Fibroblast of skin of right quadriceps (primary cell): ENCODE results near the gene GNB1L.
A peak's percentile ranks its signal among the peaks of the same experiment; 100 is the strongest.

Experiments
- DNase-seq: peaks from one replicate; pipeline ENCODE4 v3.0.0-alpha.2; 2013

The GNB1L gene

DNA sequence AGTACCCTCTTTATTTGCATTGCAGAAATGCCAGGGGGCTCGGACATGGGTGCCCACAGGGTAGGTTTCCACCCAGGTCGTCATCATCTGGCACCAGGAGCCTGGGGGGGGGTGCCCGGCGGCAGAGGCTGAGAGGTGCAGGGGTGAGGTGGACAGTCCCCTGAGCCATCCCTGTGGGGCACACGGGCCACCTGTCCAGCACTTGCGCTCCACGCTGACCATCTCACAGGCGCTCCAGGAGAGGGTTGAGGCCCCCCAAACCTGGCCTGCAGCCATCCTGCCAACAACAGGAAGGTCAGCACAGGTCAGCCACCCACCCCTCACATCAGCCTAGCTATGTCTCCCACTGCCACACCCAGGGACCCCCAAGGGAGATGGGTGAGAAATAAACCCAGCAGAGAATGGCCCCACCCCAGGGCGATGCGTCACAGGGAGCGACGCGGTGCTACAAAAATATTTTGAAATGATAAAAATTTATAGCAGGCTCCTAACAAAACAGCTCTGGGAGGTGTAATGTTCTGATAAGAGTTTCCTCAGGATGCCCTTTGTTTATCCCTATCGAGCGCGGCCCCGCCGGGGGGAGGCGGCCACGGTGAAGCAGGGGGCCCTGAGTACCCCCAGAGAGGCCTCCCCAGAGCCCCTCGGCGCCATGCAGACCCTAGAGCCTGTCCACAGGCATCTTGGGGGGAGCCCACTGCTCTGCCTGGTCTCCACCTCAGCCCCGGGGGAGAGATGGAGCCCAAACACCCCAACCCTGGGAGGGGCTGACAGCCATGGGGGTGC, 21.0 kb upstream of the GNB1L start:
- no peak for DNase-seq

DNA sequence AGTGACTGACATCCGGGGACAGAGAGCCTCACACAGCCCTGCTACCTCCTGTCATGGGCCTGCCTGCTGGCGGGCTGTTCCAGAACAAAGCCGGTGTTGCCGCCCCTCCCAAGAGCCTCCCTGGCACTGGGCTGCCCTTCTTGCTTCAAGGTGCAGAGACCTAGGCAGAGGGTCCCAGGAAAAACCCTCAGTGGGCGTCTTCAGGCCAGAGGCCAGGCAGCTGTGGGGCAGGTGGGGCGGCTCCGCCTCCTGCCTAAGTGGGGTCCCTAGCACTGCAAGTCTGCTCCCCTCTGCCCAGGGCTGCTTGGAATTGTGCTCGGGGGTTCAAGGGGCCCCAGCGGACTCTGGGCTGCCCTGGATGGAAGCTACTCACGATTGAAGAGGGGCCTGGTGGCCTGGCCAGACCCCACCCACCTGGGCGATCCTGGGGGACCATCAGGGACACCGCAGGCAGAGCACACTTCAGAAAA, 20.4 kb upstream of the GNB1L start:
- no peak for DNase-seq

DNA sequence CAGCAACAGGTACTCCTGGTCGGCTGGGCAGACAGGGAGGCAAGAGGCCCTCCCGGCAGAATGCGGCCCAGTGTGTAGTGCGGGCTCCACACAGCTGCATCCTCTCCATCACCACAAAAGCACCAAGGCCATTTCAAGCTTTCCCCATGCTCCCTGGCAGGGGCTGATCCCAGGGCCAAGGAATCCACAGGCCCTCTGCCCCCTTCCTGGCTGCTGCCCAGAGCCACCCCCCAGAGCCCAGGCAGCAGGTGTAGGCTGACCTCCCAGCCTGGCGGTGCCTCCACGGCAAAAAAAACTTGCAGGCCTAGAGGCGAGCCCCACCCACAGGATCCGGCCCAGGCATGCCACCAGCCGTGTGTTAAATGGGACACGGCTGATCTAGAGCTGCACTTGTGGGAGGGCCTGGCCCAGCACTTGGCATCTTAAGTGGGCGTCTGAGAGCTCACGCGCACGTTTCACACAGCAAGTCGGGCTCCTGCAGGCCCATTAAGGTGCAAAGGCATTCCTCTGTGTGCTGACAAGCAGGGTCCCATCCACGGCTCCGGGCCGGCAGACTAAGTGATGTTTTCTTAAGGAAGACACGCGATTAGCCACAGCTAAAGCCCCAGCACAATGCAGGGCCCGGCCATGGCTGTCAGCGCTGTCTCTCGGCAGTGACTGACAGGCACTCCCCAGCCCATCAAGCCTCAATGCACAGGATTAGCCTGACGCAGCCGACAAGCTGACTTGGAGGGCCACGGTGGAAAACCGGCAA, 19.8 kb upstream of the GNB1L start:
- no peak for DNase-seq

DNA sequence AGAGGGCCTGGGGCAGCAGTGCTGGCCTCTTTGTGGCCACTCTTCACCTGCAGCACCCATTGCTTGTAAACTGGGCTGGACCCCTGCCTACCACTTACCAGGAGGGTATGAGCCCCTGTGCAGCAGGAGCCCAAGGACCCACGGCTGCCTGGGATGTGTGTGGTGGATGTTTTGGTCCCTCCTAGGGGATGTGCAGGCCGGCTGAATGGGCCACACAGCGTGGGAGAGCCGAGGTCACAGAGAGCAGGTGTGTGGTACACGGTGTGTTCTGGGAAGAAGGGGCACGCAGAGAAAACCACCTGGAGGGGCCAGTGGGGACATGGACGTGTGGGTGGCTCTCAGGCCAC, 19.3 kb upstream of the GNB1L start:
- no peak for DNase-seq

GRCh38 chr22:19873138-19873959, 18.7 kb upstream of the GNB1L start:
- no peak for DNase-seq

DNA sequence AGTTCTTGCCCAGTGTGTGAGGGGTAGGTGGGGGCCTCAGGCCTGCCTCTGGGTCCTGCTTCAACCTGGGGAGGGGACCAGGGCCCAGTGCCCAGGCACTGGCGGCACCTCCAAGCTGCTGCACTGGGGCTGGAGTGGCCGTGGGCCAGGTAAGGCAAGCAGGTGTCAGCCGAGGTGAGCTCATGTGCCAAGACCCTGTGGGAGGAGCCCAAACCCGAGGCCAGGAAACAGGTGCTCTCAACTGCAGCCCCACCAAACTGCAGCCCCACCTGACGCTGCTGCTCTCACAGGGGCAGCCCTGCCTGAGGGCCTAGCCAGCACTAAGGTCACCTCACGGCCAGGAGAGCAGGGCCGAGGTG, 18.1 kb upstream of the GNB1L start:
- no peak for DNase-seq

DNA sequence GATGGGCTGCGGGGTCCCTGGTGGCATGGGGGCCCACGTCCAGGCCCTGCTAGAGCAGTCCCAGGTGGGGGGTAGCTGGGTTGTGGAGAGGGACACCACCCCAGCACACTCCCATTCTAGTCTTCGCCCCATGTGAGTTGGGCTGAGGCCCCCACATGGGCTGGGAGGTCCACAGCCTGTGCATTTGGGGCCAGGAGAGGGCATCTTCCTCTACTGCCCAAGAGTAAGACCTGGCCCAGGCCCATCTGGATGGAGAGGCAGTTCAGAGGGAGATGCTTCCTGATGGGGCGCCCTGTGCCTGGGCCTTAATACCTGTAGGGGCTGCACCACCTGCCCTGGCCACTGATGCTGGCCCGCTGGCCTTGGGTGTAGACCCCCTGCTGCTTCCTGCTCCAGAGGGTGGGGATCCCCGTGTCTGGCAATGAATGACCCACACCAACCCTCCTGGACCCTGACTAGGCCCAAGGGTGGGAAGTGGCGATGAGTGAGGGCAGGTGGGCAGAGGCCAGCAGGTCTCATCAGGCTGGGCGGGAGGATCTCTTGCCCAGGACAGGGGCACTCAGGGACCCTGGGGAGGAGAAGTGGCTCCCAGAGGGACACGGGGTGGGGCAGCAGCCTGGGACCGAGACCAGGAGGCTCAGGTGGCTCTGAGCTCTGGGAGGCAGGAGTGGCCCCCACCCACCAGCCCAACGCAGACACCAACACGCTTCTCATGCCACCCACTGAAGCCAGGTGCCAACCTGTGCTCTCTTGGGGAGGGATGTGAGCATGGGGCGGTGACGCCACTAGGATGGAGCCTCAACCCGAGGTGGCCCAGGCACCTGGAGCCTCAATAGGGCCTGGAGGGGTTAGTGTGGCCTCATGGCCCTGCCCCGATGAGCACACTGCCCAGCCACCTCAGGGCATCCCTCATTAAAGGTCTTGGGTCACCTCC, 17.4 kb upstream of the GNB1L start:
- DNase-seq, result no peak

- DNase-seq, result no peak
Observed at GRCh38 chr22:19871023-19871844, 16.6 kb upstream of the GNB1L start.

DNA sequence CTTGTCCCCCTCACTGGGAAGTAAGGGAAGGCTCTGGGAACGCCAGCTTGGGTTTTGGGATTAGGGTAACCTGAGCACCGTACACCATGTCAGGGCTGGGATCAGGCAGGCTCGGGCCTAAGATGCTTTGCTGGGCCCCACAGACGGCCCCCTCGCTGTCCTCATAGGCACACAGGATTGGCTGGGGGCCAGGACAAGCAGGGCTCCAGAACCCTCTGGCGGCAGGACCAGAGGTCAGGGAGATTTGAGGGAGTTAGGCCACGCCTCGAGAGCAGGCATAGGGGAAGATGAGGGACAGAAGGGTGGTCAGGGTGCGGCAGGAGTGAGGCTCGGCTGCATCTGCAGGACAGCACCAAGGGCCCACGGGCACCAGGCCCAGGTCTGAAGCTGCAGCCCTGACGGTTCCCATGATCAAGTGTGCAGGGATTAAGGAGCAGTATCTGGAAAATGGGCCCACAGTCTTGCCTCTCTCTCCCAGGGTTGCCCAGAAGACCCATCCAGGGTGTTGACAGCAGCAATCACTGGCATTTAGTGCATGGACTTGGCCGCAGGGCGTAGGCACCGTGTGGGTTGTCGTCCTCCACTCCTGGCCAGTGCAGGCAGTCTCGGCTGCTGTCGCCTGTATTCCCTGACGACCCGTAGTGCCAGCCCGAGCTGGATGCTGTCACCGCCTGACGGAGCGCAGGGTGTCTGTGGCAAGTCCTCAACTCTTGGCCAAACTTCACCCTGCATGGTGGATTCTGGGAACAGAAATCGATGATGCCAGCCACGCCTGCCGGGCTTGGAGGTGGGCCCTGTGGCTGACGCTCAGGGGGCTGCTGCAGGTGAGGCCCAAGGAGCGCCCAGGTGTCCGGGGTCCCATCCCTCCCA, 15.7 kb upstream of the GNB1L start:
- DNase-seq, result no peak

- no peak for DNase-seq
Observed at GRCh38 chr22:19869497-19870152, 15.0 kb upstream of the GNB1L start.

GRCh38 chr22:19868773-19869471, 14.2 kb upstream of the GNB1L start:
- no peak for DNase-seq

- DNase-seq, result no peak
Observed at GRCh38 chr22:19868333-19868732, 13.7 kb upstream of the GNB1L start.

GRCh38 chr22:19867617-19868016, 12.9 kb upstream of the GNB1L start:
- no peak for DNase-seq

- no peak for DNase-seq
Observed at GRCh38 chr22:19866665-19867009, 12.0 kb upstream of the GNB1L start.

- DNase-seq, result peak; percentile 22
Observed at GRCh38 chr22:19865141-19865829, 10.6 kb upstream of the GNB1L start.

- DNase-seq, result peak; percentile 68
Observed at GRCh38 chr22:19864538-19865106, 9.9 kb upstream of the GNB1L start.

DNA sequence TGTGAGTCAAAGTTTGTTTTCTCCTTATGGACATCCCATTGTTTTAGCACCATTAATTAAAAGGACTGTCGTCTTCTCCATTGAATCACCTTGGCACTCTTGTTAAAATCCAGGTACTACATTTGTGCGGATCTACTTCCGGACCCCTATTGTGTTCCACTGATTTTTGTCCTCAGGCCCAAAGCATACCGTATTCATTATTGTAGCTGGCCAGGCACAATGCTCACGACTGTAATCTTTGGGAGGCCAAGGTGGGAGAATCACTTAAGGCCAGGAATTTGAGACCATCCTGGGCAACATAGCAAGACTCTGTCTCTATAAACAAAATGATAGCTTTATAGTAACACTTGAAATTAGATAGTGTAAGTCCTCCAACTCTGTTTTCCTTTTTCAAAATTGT, 8.9 kb upstream of the GNB1L start:
- DNase-seq, result no peak

DNA sequence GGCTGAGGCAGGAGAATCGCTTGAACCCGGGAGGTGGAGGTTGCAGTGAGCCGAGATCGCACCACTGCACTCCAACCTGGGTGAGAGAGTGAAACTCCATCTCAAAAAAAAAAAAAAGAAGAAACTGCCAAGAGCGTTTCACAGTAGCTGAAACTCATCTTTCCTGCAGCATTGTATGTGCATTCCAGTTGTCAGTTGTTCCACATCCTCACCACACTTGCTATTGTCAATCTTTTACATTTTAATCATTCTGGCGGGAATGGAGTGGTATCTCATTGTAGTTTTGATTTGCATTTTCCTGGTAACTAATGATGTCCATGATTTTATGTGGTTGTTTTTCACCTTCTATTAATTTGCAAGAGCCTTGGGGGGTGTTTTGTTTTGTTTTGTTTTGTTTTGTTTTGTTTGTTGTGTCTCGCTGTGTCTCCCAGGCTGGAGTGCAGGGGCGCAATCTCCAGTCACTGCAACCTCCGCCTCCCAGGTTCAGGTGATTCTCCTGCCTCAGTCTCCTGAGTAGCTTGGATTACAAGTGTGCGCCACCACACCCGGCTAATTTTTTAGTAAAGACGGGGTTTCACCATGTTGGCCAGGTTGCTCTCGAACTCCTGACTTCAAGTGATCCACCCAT, 8.1 kb upstream of the GNB1L start:
- DNase-seq, result no peak
